PC-3 (cell line): ENCODE measurements around the gene FUBP3. TPM values are rescaled to one million over a fixed set of nuclear protein-coding genes. Genes with fewer than 3 reads are reported as not detected.

Source experiments
- ATAC-seq: fragments of 200-7000 bp; cut with Tn5 transposase; 2 replicates; pipeline ENCODE4 v1.9.1; 2020; ENCODE audit warnings: mild to moderate bottlenecking, moderate library complexity
- BruUV-seq: library from RNA; stranded (reverse); fragments of 400-500 nt; replicated peaks from 2 replicates; lab custom pipeline; 2021; lab: Mats Ljungman, UMichigan
- CTCF ChIA-PET: fragments of 300-600 bp; sonication (Branson Sonifier 250); formaldehyde crosslinking; loops from one replicate; lab custom pipeline; 2022; ENCODE audit warnings: antibody characterized with exemption; lab: Charles Lee
- POLR2A ChIA-PET: fragments of 300-600 bp; sonication (Branson Sonifier 250); formaldehyde crosslinking; loops from one replicate; lab custom pipeline; 2022; ENCODE audit warnings: antibody characterized with exemption; ENCODE audit not compliant: unreplicated experiment; lab: Charles Lee
- DNase-seq: peaks from one replicate; pipeline ENCODE4 v3.0.0-alpha.2; 2015
- H2AFZ ChIP-seq: fragments of 300-600 bp; sonication (generic); 2 replicates; pipeline ENCODE4 v1.6.0; 2016; ENCODE audit warnings: antibody characterized with exemption, low read length
- H3F3A ChIP-seq: fragments of 300-600 bp; sonication (generic); one replicate; pipeline ENCODE4 v1.6.0; 2017; ENCODE audit warnings: antibody characterized with exemption, low read length, control low read depth, mild to moderate bottlenecking; ENCODE audit not compliant: unreplicated experiment
- H3K27ac ChIP-seq: fragments of 300-600 bp; sonication (generic); 2 replicates; pipeline ENCODE4 v1.5.1; 2016; ENCODE audit warnings: mild to moderate bottlenecking, low read length
- H3K27me3 ChIP-seq: fragments of 300-600 bp; sonication (generic); 2 replicates; pipeline ENCODE4 v1.6.1; 2016; ENCODE audit warnings: low read length, mixed read lengths
- H3K36me3 ChIP-seq: fragments of 300-600 bp; sonication (generic); 2 replicates; pipeline ENCODE4 v1.6.1; 2016; ENCODE audit warnings: low read depth, mixed run types, low read length, mixed read lengths
- H3K4me1 ChIP-seq: fragments of 300-600 bp; sonication (generic); 2 replicates; pipeline ENCODE4 v1.5.1; 2016; ENCODE audit warnings: low read length; ENCODE audit not compliant: insufficient read depth
- H3K4me2 ChIP-seq: fragments of 300-600 bp; sonication (generic); 2 replicates; pipeline ENCODE4 v1.6.0; 2016; ENCODE audit warnings: low read length
- H3K4me3 ChIP-seq: fragments of 300-600 bp; sonication (generic); 2 replicates; pipeline ENCODE4 v1.5.1; 2016; ENCODE audit warnings: mild to moderate bottlenecking, low read length, mixed read lengths
- H3K79me2 ChIP-seq: fragments of 300-600 bp; sonication (generic); 2 replicates; pipeline ENCODE4 v1.6.1; 2017; ENCODE audit warnings: low read length, mixed read lengths
- H3K9ac ChIP-seq: fragments of 300-600 bp; sonication (generic); 2 replicates; pipeline ENCODE4 v1.6.0; 2016; ENCODE audit warnings: mild to moderate bottlenecking, low read length
- H3K9me2 ChIP-seq: fragments of 300-600 bp; sonication (generic); replicated peaks from 2 replicates; pipeline ENCODE4 v1.6.1; 2016; ENCODE audit warnings: mixed run types, low read length, mixed read lengths
- H3K9me3 ChIP-seq: fragments of 300-600 bp; sonication (generic); 2 replicates; pipeline ENCODE4 v1.6.1; 2016; ENCODE audit warnings: low read length, mixed read lengths
- H4K20me1 ChIP-seq: fragments of 300-600 bp; sonication (generic); 2 replicates; pipeline ENCODE4 v1.6.1; 2016; ENCODE audit warnings: low read length, mixed read lengths
- EZH2 ChIP-seq: fragments of 300-600 bp; sonication (generic); IDR thresholded peaks from one replicate; pipeline ENCODE4 v1.6.1; 2017; ENCODE audit warnings: antibody characterized with exemption, mild to moderate bottlenecking, low read length; ENCODE audit not compliant: unreplicated experiment
- EZH2phosphoT487 ChIP-seq: fragments of 300-600 bp; sonication (generic); IDR thresholded peaks from 2 replicates; pipeline ENCODE4 v1.6.1; 2018; ENCODE audit warnings: mild to moderate bottlenecking, antibody characterized with exemption, low read length, borderline replicate concordance
- intact Hi-C: fragments of 100-400 bp; cut with micrococcal nuclease; formaldehyde crosslinking; loops from 2 replicates; pipeline ENCODE4 v1.9.0; 2023
- total RNA-seq: library from RNA; depleted of rRNA; stranded (reverse); fragments of >200 nt; gene quantifications from 2 replicates; pipeline ENCODE4 v1.2.3, GENCODE V29; 2014
- TF ChIP-seq, protein P1 (sequence below): fragments of 300-600 bp; sonication (generic); conservative IDR thresholded peaks from 2 replicates; pipeline ENCODE4 v1.5.1; 2017; ENCODE audit warnings: antibody characterized with exemption, low read depth, mild to moderate bottlenecking, low read length

FUBP3 gene
- total RNA-seq, 1 experiment from 2014 or later = 53.7 TPM

DNA sequence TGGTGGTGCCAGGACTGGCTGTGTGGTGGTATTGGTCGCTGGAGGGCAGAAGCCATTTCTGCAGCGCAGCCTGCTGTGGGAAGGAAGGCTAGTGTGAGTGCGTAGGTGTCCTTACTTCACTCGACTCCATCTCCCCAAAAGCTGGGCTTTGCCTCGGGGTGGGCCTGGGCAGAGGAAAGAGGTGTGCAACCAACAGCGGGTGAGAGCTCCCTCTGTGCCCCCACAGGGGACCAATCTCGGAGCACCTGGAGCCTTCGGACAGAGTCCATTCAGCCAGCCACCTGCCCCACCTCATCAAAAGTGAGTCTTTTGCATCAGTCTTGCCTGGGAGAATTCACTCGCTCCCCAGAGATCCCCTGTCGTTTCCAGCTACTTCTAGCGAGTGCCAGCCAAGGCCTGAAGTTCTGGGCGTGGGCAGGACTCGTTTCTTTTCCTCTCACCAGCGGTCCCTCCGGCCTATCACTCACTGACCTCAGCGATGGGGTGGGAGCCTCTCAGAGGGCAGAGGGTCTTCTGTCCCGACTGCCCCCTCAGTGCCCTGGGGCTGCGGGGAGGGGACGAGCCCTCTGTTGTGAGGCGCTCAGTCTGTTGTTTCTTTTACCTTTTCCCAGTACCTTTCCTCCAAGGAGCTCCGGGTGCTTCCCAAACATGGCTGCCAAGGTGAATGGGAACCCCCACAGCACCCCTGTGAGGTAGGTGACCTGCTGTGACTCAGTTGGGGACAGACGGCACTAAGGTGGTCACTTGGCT, 52.1 kb downstream of the FUBP3 start:
- no peaks in the 10 kb centered on the region for H3K9me3 ChIP-seq
- H3K9ac ChIP-seq = no peak overlapping the region
- no peaks in the 10 kb centered on the region for H3K9me2 ChIP-seq
- no peaks in the 10 kb centered on the region for H3K27me3 ChIP-seq
- no peak overlapping the region for H3K4me2 ChIP-seq
- no peaks in the 10 kb centered on the region for H3K79me2 ChIP-seq
- no peak overlapping the region for H3K27ac ChIP-seq
- no TSS peak for BruUV-seq
- TF ChIP-seq EZH2 (no peak), EZH2phosphoT487 (no peak)
- TF ChIP-seq, protein P1, sequence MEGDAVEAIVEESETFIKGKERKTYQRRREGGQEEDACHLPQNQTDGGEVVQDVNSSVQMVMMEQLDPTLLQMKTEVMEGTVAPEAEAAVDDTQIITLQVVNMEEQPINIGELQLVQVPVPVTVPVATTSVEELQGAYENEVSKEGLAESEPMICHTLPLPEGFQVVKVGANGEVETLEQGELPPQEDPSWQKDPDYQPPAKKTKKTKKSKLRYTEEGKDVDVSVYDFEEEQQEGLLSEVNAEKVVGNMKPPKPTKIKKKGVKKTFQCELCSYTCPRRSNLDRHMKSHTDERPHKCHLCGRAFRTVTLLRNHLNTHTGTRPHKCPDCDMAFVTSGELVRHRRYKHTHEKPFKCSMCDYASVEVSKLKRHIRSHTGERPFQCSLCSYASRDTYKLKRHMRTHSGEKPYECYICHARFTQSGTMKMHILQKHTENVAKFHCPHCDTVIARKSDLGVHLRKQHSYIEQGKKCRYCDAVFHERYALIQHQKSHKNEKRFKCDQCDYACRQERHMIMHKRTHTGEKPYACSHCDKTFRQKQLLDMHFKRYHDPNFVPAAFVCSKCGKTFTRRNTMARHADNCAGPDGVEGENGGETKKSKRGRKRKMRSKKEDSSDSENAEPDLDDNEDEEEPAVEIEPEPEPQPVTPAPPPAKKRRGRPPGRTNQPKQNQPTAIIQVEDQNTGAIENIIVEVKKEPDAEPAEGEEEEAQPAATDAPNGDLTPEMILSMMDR = no peak
- no peak overlapping the region for H3K4me3 ChIP-seq
- DNase-seq (no peak), ATAC-seq (no peak)
- H4K20me1 ChIP-seq = no peaks in the 10 kb centered on the region
- POLR2A ChIA-PET = no interaction called here
- intact Hi-C loops = no loop called here
- no peaks in the 10 kb centered on the region; the same call in 1 of the 2 replicates for H3K36me3 ChIP-seq
- H3K4me1 ChIP-seq = no peaks in the 10 kb centered on the region
- CTCF ChIA-PET = no interaction called here
- no peaks in the 10 kb centered on the region for H3F3A ChIP-seq
- no peak overlapping the region for H2AFZ ChIP-seq

DNA sequence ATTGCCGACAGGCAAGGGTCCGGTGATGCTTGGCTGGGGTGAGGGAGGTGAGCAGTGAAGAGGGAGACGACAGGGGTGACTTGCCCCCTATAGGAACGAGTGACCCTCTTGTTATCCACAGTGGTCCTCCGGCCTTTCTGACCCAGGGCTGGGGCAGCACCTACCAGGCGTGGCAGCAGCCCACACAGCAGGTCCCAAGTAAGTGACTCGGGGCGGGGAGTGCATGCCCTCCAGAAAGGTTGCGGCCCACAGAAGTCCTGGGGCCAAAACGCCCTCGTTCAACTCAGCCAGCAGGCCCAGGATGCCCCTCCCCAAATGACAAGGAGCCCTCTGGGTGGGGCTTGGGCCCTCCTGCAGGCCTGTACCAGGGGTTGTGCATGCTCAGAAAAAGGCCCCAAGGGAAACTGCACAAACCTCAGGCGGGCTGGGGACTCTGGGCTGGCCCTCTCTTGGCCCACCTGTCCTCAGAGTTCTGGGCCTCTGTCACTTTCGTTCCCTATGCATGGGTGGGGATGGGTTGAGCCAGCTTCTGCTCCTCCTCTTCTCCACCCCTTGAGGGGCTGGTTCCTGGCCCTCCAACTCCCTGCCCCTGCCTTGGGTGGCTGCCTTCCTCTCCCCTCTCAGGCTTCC, 52.8 kb downstream of the FUBP3 start:
- DNase-seq = no peak
- no peak for ATAC-seq
- Histone ChIP-seq H3K36me3 (no peaks in the 10 kb centered on the region; the same call in 1 of the 2 replicates), H3K9me2 (no peaks in the 10 kb centered on the region), H2AFZ (no peak overlapping the region), H3K79me2 (no peaks in the 10 kb centered on the region), H3K4me3 (no peak overlapping the region), H3K27ac (no peak overlapping the region), H3K9me3 (no peaks in the 10 kb centered on the region), H3F3A (no peaks in the 10 kb centered on the region), H3K4me2 (no peak overlapping the region), H4K20me1 (no peaks in the 10 kb centered on the region), H3K4me1 (no peaks in the 10 kb centered on the region), H3K27me3 (no peaks in the 10 kb centered on the region), H3K9ac (no peak overlapping the region)
- POLR2A ChIA-PET = no interaction called here
- intact Hi-C loops = no loop called here
- BruUV-seq = no TSS peak
- TF ChIP-seq EZH2phosphoT487 (no peak), EZH2 (no peak)
- TF ChIP-seq, protein P1 = no peak
- CTCF ChIA-PET = no interaction called here

DNA sequence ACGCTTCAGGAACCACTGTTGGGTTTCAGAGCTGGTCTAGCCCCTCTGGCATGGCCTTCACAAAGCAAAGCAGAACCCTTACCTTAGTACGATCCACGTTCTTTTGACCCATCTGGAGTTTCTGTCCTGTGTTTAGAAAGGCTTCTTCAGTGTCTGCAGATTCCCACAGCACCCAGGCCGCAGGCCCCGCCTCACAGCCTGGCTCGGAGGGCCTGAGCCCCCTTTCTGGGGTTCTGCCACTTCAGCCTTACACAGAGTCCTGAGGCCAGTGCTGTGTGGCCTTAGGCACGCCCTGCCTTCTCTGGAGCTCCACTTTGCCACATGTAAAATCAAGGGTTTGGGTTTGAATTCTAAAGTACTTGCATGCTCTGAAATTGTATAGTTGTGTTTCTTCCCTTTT, 53.5 kb downstream of the FUBP3 start:
- intact Hi-C loops = no loop called here
- CTCF ChIA-PET = no interaction called here

More for the DNA sequence above, 53.5 kb downstream of the FUBP3 start:
- Histone ChIP-seq H3K4me3 (no peak overlapping the region), H3K36me3 (no peaks in the 10 kb centered on the region; the same call in 1 of the 2 replicates), H2AFZ (no peak overlapping the region), H3K4me1 (no peaks in the 10 kb centered on the region), H3K27me3 (no peaks in the 10 kb centered on the region), H3F3A (no peaks in the 10 kb centered on the region), H4K20me1 (no peaks in the 10 kb centered on the region), H3K27ac (no peak overlapping the region), H3K9ac (no peak overlapping the region), H3K9me2 (no peaks in the 10 kb centered on the region), H3K9me3 (no peaks in the 10 kb centered on the region), H3K4me2 (no peak overlapping the region), H3K79me2 (no peaks in the 10 kb centered on the region)
- POLR2A ChIA-PET = no interaction called here
- TF ChIP-seq EZH2 = no peak
- TF ChIP-seq EZH2phosphoT487 = no peak
- TF ChIP-seq, protein P1 = no peak
- BruUV-seq = no TSS peak
- DNase-seq (no peak), ATAC-seq (no peak)
